NCI-H2171 (cell line): ENCODE results near the gene SGK2.
"Not testable (repeated sequence)": the region's sequence is repeated elsewhere in the genome, so short reads cannot be mapped to it uniquely, and the experiment has no call there.

ENCODE experiments used
- DNase-seq: peaks from one replicate; lab custom pipeline; 2025; lab: John Stamatoyannopoulos, UW

The SGK2 gene

DNA sequence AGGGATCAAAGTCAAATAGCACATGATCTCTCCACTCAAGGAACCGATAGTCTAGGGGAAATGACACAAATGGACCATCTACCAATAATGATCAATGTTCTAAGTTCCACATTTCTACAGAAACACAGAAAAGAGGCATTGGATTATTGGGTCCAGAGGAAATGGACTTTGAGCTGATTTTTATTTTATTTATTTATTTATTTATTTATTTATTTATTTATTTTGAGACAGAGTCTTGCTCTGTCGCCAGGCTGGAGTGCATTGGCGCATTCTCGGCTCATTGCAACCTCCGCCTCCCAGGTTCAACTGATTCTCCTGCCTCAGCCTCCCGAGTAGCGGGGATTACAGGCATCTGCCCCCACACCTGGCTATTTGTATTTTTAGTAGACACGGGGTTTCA lies 43.1 kb downstream of the SGK2 start:
- DNase-seq: not testable (repeated sequence)

- no peak for DNase-seq
Measured at GRCh38 chr20:43603124-43603523, 44.3 kb downstream of the SGK2 start.

DNA sequence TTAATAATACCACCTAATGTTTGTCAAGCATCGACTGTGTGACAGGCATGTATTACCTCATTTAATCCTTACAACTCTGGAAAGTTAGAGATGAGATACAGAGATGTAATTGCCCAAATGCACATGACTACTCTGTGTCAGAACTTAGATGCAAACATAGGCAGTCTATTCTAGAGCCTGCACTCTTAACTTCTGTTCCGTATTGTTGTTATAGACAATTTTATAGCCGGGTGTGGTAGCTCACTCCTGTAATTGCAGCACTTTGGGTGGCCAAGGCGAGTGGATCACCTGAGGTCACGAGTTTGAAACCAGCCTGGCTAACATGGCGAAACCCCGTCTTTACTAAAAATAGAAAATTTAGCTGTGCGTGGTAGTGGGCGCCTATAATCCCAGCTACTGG lies 46.9 kb downstream of the SGK2 start:
- DNase-seq: no peak

DNA sequence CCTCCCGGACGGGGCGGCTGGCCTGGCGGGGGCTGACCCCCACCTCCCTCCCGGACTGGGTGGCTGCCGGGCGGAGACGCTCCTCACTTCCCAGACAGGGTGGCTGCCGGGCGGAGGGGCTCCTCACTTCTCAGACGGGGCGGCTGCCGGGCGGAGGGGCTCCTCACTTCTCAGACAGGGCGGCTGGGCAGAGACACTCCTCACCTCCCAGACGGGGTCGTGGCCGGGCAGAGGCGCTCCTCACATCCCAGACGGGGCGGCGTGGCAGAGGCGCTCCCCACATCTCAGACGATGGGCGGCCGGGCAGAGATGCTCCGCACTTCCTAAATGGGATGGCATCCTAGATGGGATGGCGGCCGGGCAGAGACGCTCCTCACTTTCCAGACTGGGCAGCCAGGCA lies 48.5 kb downstream of the SGK2 start:
- DNase-seq: not testable (repeated sequence)

GRCh38 chr20:43631598-43631997 lies 72.8 kb downstream of the SGK2 start:
- no peak for DNase-seq
